IMR-90 (cell line): ENCODE data around the gene PAN2. TPM values are rescaled to one million over a fixed set of nuclear protein-coding genes. Genes with fewer than 3 reads are reported as not detected.

Experiments
- ELK1 ChIP-seq: fragments of 150-350 bp; IDR thresholded peaks from 2 replicates; pipeline ENCODE4 v1.6.1; 2016; ENCODE audit warnings: low read depth, mild to moderate bottlenecking, low read length, moderate library complexity, borderline replicate concordance
- microRNA-seq, 2 experiments: library from miRNA; stranded (forward) in 1 of 2; unstranded in 1 of 2; fragments of 10-50 nt in 1 of 2; fragments of <30 nt in 1 of 2; gene quantifications in 1 of 2; microRNA quantifications in 1 of 2; one replicate each; pipeline versions ENCODE3 to v1.1.0; 2013 to 2020; ENCODE audit not compliant: insufficient read depth in 1 of 2, insufficient read length in 1 of 2, unreplicated experiment in 1 of 2
- polyA plus RNA-seq, 3 experiments: library from polyadenylated mRNA; depleted of rRNA; stranded (reverse); fragments of >200 nt; gene quantifications; 2 replicates each; pipeline ENCODE4 v1.2.3, GENCODE V29; 2012; ENCODE audit warnings: low replicate concordance in 1 of 3
- small RNA-seq, 5 experiments: library from RNA; depleted of rRNA; stranded (forward); fragments of <200 nt; gene quantifications; one replicate each; pipeline ENCODE3, GENCODE V24; 2012
- total RNA-seq: library from RNA; depleted of rRNA; stranded (reverse); fragments of >200 nt; gene quantifications from 2 replicates; pipeline ENCODE4 v1.2.3, GENCODE V29; 2012; rRNA removed

PAN2 gene
- total and polyA plus RNA-seq, 2 of the 4 experiments (the other 2 are of a cell fraction), result 9.7 to 20.2 TPM

GRCh38 chr12:56266693-56267442, 66.9 kb downstream of the PAN2 start, which contains the start of gene COQ10A (continued):
- no peak for TF ChIP-seq ELK1

Small RNAs within 50 kb of the gene (microRNA-seq; reads per million reads assigned to microRNA genes)
- not detected for gene RNU7-40P (ENCODE audit: insufficient read depth, insufficient read length)

Small RNAs within 50 kb of the gene (small RNA-seq; reads per million reads assigned to genes)
- 0 to 3.0 (median 0.15) reads per million in 5 experiments for gene RNU7-40P

Other genes starting within 250 kb of the PAN2 start
- 198 and 251 TPM in 2 replicates for gene PA2G4, start 229.4 kb downstream of the PAN2 start, total RNA-seq
- 158 and 166 TPM in 2 replicates for gene PA2G4, start 229.4 kb downstream of the PAN2 start, polyA plus RNA-seq (2012; rRNA removed)
- gene RPL41, start 217.4 kb downstream of the PAN2 start, total RNA-seq, result 1,119 and 1,341 TPM in 2 replicates
- gene RPL41, start 217.4 kb downstream of the PAN2 start, polyA plus RNA-seq (2012; rRNA removed), result 8,623 and 9,394 TPM in 2 replicates
- 3.3 and 3.6 TPM in 2 replicates for gene ZC3H10, start 215.7 kb downstream of the PAN2 start, total RNA-seq
- 1.1 and 1.5 TPM in 2 replicates for gene ZC3H10, start 215.7 kb downstream of the PAN2 start, polyA plus RNA-seq (2012; rRNA removed)
- gene ESYT1, start 205.7 kb downstream of the PAN2 start, total RNA-seq, result 137 and 150 TPM in 2 replicates
- gene ESYT1, start 205.7 kb downstream of the PAN2 start, polyA plus RNA-seq (2012; rRNA removed), result 153 and 157 TPM in 2 replicates
- gene MYL6B, start 181.4 kb downstream of the PAN2 start, total RNA-seq, result 78.3 and 90.0 TPM in 2 replicates
- gene MYL6B, start 181.4 kb downstream of the PAN2 start, polyA plus RNA-seq (2012; rRNA removed), result 112 and 117 TPM in 2 replicates
- 4,816 and 6,155 TPM in 2 replicates for gene MYL6, start 175.6 kb downstream of the PAN2 start, total RNA-seq
- 6,979 and 8,569 TPM in 2 replicates for gene MYL6, start 175.6 kb downstream of the PAN2 start, polyA plus RNA-seq (2012; rRNA removed)
- gene SMARCC2, start 144.5 kb downstream of the PAN2 start, total RNA-seq, result 41.4 and 42.3 TPM in 2 replicates
- gene SMARCC2, start 144.5 kb downstream of the PAN2 start, polyA plus RNA-seq (2012; rRNA removed), result 43.8 and 44.3 TPM in 2 replicates
- gene RNF41, start 112.1 kb downstream of the PAN2 start, total RNA-seq, result 191 and 272 TPM in 2 replicates
- gene RNF41, start 112.1 kb downstream of the PAN2 start, polyA plus RNA-seq (2012; rRNA removed), result 112 and 125 TPM in 2 replicates
- 29.2 and 31.4 TPM in 2 replicates for gene NABP2, start 109.7 kb downstream of the PAN2 start, total RNA-seq
- 37.4 and 42.5 TPM in 2 replicates for gene NABP2, start 109.7 kb downstream of the PAN2 start, polyA plus RNA-seq (2012; rRNA removed)
- gene SLC39A5, start 103.9 kb downstream of the PAN2 start, total RNA-seq, result not detected in 2 replicates
- not detected in 2 replicates for gene SLC39A5, start 103.9 kb downstream of the PAN2 start, polyA plus RNA-seq (2012; rRNA removed)
- 15.4 and 16.1 TPM in 2 replicates for gene ANKRD52, start 75.6 kb downstream of the PAN2 start, total RNA-seq
- gene ANKRD52, start 75.6 kb downstream of the PAN2 start, polyA plus RNA-seq (2012; rRNA removed), result 35.9 and 36.2 TPM in 2 replicates
- 4.7 TPM in 2 replicates for gene COQ10A, start 67.1 kb downstream of the PAN2 start, total RNA-seq
- 10.2 and 10.8 TPM in 2 replicates for gene COQ10A, start 67.1 kb downstream of the PAN2 start, polyA plus RNA-seq (2012; rRNA removed)
- gene CS, start 33.7 kb downstream of the PAN2 start, total RNA-seq, result 90.5 and 139 TPM in 2 replicates
- gene CS, start 33.7 kb downstream of the PAN2 start, polyA plus RNA-seq (2012; rRNA removed), result 120 and 146 TPM in 2 replicates
- gene CNPY2, start 18.0 kb downstream of the PAN2 start, total RNA-seq, result 65.2 and 76.7 TPM in 2 replicates
- gene CNPY2, start 18.0 kb downstream of the PAN2 start, polyA plus RNA-seq (2012; rRNA removed), result 175 and 177 TPM in 2 replicates
- gene IL23A, start 4.9 kb upstream of the PAN2 start, total RNA-seq, result not detected in 2 replicates
- gene IL23A, start 4.9 kb upstream of the PAN2 start, polyA plus RNA-seq (2012; rRNA removed), result 0.17 and 0.55 TPM in 2 replicates
- 125 and 182 TPM in 2 replicates for gene STAT2, start 26.1 kb upstream of the PAN2 start, total RNA-seq
- gene STAT2, start 26.1 kb upstream of the PAN2 start, polyA plus RNA-seq (2012; rRNA removed), result 63.9 and 99.3 TPM in 2 replicates
- gene APOF, start 28.9 kb upstream of the PAN2 start, total RNA-seq, result not detected in 2 replicates
- not detected in 2 replicates for gene APOF, start 28.9 kb upstream of the PAN2 start, polyA plus RNA-seq (2012; rRNA removed)
- 9.4 and 10.4 TPM in 2 replicates for gene TIMELESS, start 115.4 kb upstream of the PAN2 start, total RNA-seq
- gene TIMELESS, start 115.4 kb upstream of the PAN2 start, polyA plus RNA-seq (2012; rRNA removed), result 6.0 and 7.3 TPM in 2 replicates
- gene MIP, start 120.7 kb upstream of the PAN2 start, total RNA-seq, result not detected in 2 replicates
- not detected in 2 replicates for gene MIP, start 120.7 kb upstream of the PAN2 start, polyA plus RNA-seq (2012; rRNA removed)
- gene SPRYD4, start 134.6 kb upstream of the PAN2 start, total RNA-seq, result 1.4 and 1.8 TPM in 2 replicates
- 1.7 TPM in 2 replicates for gene SPRYD4, start 134.6 kb upstream of the PAN2 start, polyA plus RNA-seq (2012; rRNA removed)
- under 0.01 and 0.36 TPM in 2 replicates for gene GLS2, start 154.2 kb upstream of the PAN2 start, total RNA-seq
- gene GLS2, start 154.2 kb upstream of the PAN2 start, polyA plus RNA-seq (2012; rRNA removed), result 0.21 and 0.40 TPM in 2 replicates
- gene RBMS2, start 187.8 kb upstream of the PAN2 start, total RNA-seq, result 28.3 and 38.0 TPM in 2 replicates
- 41.9 and 43.6 TPM in 2 replicates for gene RBMS2, start 187.8 kb upstream of the PAN2 start, polyA plus RNA-seq (2012; rRNA removed)